ENCODE results near the gene KRT82.
"Not testable (repeated sequence)": the region's sequence is repeated elsewhere in the genome, so short reads cannot be mapped to it uniquely, and the experiment has no call there.

The KRT82 gene

GRCh38 chr12:52359621-52360061 is 46.5 kb downstream of the KRT82 start:
- no peak for DNase-seq (ENCODE audit: low spot score)

- no peak for DNase-seq (ENCODE audit: low spot score)
Observed at GRCh38 chr12:52358575-52359350, 47.4 kb downstream of the KRT82 start.

GRCh38 chr12:52356762-52357580 is 49.2 kb downstream of the KRT82 start:
- no peak for DNase-seq (ENCODE audit: low spot score)

- DNase-seq (ENCODE audit: low spot score) = no peak
Observed at GRCh38 chr12:52356031-52356761, 49.9 kb downstream of the KRT82 start.

GRCh38 chr12:52355176-52355575 is 51.0 kb downstream of the KRT82 start:
- DNase-seq (ENCODE audit: low spot score) = no peak

- DNase-seq (ENCODE audit: low spot score) = no peak
Observed at GRCh38 chr12:52354200-52354599, 51.9 kb downstream of the KRT82 start.

GRCh38 chr12:52353766-52354165 is 52.4 kb downstream of the KRT82 start:
- DNase-seq (ENCODE audit: low spot score) = no peak

GRCh38 chr12:52352951-52353350 is 53.2 kb downstream of the KRT82 start:
- DNase-seq (ENCODE audit: low spot score) = no peak

- DNase-seq (ENCODE audit: low spot score) = no peak
Observed at GRCh38 chr12:52351196-52352059, 54.7 kb downstream of the KRT82 start.

- no peak for DNase-seq (ENCODE audit: low spot score)
Observed at GRCh38 chr12:52350786-52351185, 55.3 kb downstream of the KRT82 start.

GRCh38 chr12:52350021-52350620 is 56.0 kb downstream of the KRT82 start:
- DNase-seq (ENCODE audit: low spot score) = no peak

- DNase-seq (ENCODE audit: low spot score) = no peak
Observed at GRCh38 chr12:52349196-52349595, 56.9 kb downstream of the KRT82 start.

GRCh38 chr12:52347551-52348510 is 58.3 kb downstream of the KRT82 start:
- DNase-seq (ENCODE audit: low spot score) = no peak

GRCh38 chr12:52347016-52347415 is 59.1 kb downstream of the KRT82 start:
- DNase-seq (ENCODE audit: low spot score) = no peak

- no peak for DNase-seq (ENCODE audit: low spot score)
Observed at GRCh38 chr12:52346593-52346992, 59.5 kb downstream of the KRT82 start.

- DNase-seq (ENCODE audit: low spot score) = not testable (repeated sequence)
Observed at GRCh38 chr12:52345041-52345440, 61.1 kb downstream of the KRT82 start.

GRCh38 chr12:52344111-52344510 is 62.0 kb downstream of the KRT82 start:
- DNase-seq (ENCODE audit: low spot score) = no peak

Data from GM03348 (cell line).